ENCODE results near the gene UBE2U.

GRCh38 chr1:64295136-64295535 is 91.7 kb downstream of the UBE2U start:
- no peak for TF ChIP-seq EZH2 (IDR thresholded peaks at IDR 0.05; ENCODE audit: insufficient read depth, poor library complexity, severe bottlenecking)
- TF ChIP-seq EZH2phosphoT487 (IDR thresholded peaks at IDR 0.05; ENCODE audit: insufficient read depth, low read depth): no peak

Measured in GM23248 (cell line).